ENCODE data around the gene IL34. TPM values are rescaled to one million over a fixed set of nuclear protein-coding genes. Genes with fewer than 3 reads are reported as not detected.
A peak's percentile ranks its signal among the peaks of the same experiment; 100 is the strongest.

IL34 gene
- total RNA-seq, 1 donor from 2014 or later, result 0.86 TPM

DNA sequence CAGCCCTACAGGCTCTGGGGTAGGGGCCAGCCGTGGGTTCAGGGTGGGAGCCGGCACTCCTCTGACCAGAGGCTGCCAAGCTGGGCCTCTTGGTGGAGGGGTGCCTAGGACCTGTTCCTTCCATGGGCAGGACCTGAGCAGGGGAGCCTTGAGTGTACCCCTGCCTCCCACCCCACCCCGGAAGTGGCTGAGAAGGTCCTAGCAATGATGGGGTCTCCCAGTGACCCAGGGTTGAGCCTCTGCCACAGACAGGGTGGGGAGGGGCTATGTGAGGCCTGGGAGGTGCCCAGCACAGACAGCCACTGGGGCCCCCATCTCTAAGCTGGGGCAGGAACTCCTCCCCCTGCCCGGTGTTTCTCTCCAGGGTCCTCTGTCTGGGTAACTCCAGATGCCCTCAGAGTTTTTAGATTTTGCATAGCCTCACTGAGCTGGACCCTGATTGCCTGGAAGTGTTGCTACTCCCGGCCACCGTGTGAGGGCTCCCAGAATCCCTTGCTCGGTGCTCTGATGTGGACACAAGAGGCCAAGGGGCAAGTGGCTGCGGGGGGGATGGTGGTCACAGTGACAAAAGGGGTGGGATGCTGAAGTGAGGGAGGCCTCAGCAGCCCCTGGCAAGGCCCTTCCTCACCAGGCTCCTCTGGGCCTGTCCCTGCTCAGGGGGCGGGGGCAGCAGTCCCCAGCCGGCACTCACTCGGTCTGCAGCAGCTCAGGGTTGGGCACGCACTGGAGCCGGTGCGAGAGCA is 45.9 kb downstream of the IL34 start:
- H3K4me3 ChIP-seq (ENCODE audit: low read depth, low read length), result no peak overlapping the region
- TF ChIP-seq, protein P1, sequence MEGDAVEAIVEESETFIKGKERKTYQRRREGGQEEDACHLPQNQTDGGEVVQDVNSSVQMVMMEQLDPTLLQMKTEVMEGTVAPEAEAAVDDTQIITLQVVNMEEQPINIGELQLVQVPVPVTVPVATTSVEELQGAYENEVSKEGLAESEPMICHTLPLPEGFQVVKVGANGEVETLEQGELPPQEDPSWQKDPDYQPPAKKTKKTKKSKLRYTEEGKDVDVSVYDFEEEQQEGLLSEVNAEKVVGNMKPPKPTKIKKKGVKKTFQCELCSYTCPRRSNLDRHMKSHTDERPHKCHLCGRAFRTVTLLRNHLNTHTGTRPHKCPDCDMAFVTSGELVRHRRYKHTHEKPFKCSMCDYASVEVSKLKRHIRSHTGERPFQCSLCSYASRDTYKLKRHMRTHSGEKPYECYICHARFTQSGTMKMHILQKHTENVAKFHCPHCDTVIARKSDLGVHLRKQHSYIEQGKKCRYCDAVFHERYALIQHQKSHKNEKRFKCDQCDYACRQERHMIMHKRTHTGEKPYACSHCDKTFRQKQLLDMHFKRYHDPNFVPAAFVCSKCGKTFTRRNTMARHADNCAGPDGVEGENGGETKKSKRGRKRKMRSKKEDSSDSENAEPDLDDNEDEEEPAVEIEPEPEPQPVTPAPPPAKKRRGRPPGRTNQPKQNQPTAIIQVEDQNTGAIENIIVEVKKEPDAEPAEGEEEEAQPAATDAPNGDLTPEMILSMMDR (conservative IDR thresholded peaks at IDR 0.05; ENCODE audit: low read depth, low read length), result no peak
- DNase-seq (ENCODE audit: low read depth), result no peak

DNA sequence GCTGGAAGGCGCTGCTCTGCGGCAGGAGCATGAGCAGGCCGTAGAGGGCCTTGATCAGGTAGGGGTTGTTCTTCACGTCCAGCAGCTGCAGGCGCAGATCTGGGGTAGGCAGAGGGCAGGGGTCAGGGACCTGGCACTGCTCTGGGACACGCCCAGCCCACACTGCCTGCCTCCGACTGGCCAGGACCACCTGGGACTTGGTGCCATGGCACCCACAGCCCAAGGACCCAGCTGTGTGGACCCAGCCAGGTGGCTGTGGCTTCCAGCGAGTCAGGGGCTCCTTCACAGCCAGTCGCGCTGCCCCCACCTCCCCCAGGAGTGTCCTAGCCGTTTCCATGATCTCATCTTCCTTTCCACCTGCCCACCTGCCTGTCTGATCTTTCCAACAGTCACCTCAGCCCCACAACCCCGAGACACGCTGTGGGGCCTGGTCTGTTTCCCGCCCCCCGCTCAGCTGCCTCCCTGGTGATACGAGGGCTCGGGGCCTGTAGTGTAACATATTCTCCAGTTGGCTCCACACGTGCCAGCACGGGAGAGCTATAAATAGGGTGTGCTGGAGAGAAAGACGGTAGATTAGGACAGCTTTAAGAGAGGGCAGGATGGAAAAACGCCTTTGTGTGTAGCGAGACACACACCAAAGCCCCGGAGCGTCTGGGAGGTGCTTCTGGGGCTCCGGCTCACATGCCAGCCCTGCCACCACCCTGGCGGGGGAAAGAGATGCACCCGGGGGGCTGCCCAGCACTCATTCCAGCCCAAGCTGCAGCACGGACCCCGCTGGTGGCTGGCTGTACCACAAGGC is 46.7 kb downstream of the IL34 start:
- TF ChIP-seq, protein P1 (conservative IDR thresholded peaks at IDR 0.05; ENCODE audit: low read depth, low read length), result no peak
- H3K4me3 ChIP-seq (ENCODE audit: low read depth, low read length), result no peak overlapping the region
- DNase-seq (ENCODE audit: low read depth), result no peak

DNA sequence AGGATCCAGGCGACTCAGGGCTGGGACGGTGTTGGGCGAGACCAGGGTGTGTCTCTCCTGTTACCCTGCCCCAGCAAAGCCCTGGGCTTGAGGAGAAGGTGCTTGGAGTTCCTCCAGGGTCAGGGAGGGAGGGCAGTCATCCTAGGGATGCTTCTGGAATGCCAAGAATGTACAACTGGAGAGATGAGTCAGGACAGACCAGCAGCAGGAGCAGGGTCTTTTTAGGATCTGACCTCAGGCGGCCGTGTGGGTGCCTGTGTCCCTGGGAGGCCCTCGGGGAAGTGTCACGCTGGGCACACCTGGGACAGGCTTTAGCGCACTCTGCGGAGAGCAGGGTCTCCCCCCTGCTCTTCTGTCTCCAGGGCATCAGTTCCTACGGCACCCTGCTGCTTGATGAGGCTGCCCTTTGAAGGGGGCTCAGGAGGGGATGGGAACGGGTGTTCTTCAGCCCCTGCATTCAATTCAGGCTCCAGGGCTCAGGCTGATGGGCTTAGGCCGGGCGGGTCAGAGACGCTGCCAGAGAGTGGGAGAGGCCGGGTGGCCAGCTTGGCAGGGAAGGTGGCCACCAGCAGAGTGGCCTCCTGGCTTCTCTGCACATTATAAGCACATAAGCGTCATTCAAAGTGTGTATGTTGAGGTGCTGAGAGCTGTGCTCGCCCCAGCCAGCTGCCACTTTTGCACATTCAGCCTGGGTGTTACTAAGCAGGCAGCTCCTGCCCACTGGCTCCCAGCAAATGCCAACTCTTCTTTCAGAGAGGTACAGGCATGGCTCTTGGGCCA is 47.9 kb downstream of the IL34 start:
- no peak overlapping the region for H3K4me3 ChIP-seq (ENCODE audit: low read depth, low read length)
- TF ChIP-seq, protein P1 (conservative IDR thresholded peaks at IDR 0.05; ENCODE audit: low read depth, low read length), result no peak
- DNase-seq (ENCODE audit: low read depth), result peak; percentile 60

DNA sequence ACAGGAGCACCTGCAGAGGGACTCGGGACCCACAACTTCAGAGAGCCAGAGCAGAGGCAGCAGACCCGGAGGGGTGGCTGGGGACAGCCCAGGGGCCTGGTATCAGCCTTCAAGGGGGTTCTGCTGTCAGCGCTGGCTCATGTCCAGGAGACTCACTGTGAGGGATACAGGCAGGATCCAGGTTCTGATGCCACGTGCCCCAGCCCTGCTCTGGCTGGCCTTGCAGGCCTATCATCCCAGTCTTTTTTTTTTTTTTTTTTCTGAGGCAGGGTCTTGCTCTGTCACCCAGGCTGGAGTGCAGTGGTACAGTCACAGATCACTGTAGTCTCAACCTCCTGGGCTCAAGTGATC is 48.5 kb downstream of the IL34 start:
- no peak overlapping the region for H3K4me3 ChIP-seq (ENCODE audit: low read depth, low read length)
- no peak for DNase-seq (ENCODE audit: low read depth)
- TF ChIP-seq, protein P1 (conservative IDR thresholded peaks at IDR 0.05; ENCODE audit: low read depth, low read length), result no peak

DNA sequence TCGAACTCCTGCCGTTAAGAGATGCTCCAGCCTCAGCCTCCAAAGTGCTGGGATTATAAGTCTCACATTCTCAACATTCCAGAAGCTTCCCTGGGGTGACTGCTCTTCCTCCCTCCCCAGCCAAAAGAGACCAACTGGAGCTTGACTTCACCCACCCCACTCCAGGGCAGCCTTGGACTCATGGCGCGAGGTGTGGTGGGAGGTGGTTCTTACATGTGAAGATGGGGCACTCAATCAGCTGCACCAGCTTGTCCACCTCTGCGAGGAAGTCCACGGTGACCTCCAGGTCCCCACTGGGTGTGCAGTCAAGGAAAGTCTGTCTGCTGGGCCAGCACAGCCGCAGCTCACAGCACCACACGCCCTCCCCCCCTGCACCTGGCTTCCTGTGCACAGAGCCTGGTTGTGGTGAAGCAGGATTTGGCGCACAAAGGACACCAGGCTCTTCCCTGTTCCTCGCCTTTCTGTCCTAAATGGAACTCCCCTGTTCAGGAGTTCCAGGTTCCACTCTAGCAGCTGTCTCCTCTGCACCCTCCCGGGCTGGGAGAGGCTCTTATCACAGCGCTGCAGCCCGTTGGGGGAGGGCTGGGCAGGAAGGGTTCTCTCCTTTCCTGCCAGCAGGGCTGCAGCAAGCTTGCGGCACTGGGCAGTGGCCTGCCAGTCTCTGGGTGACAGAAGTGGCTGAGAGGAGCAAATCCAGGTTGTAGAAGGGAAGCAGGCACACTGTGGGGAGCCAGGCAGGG is 49.1 kb downstream of the IL34 start:
- no peak overlapping the region for H3K4me3 ChIP-seq (ENCODE audit: low read depth, low read length)
- no peak for DNase-seq (ENCODE audit: low read depth)
- TF ChIP-seq, protein P1 (conservative IDR thresholded peaks at IDR 0.05; ENCODE audit: low read depth, low read length), result no peak

DNA sequence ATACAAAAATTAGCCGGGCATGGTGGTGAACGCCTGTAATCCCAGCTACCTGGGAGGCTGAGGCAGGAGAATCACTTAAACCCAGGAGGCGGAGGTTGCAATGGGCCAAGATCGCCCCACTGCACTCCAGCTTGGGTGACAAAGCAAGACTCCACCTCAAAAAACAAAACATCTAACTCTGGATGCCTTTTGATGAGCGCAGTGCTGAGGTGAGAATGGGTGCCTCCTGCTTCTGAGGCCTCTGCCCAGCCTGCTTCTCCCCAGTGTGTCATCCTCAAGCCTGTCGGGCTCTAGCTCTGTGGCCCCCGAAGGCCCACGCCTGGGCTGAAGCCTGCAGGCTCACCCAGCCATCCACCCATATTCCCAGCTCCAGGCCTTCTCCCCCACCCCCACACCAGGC is 50.0 kb downstream of the IL34 start:
- H3K4me3 ChIP-seq (ENCODE audit: low read depth, low read length), result no peak overlapping the region
- no peak for DNase-seq (ENCODE audit: low read depth)
- TF ChIP-seq, protein P1 (conservative IDR thresholded peaks at IDR 0.05; ENCODE audit: low read depth, low read length), result no peak
